ENCODE data around the gene CD9. TPM values are rescaled to one million over a fixed set of nuclear protein-coding genes. Genes with fewer than 3 reads are reported as not detected.

CD9 gene
- total and polyA plus RNA-seq, 4 donors: 240 to 425 (median 379) TPM

- Histone ChIP-seq H3K27me3 (ENCODE audit: control insufficient read depth in 3 of 3, insufficient read depth in 3 of 3, low read length in 2 of 3) (no peaks in the 10 kb centered on the region), H3K4me3 (no peak overlapping the region), H3K4me1 (ENCODE audit: control insufficient read depth in 5 of 5, insufficient read depth in 5 of 5, low read length in 5 of 5) (no peaks in the 10 kb centered on the region), H3K27ac (ENCODE audit: low read depth in 1 of 2, low read length in 1 of 2) (no peak overlapping the region), H3K9ac (ENCODE audit: insufficient read depth in 1 of 2, low read length in 2 of 2) (no peak overlapping the region), H3K36me3 (ENCODE audit: control insufficient read depth in 4 of 4, insufficient read depth in 4 of 4, low read length in 4 of 4) (no peaks in the 10 kb centered on the region), H3K9me3 (ENCODE audit: control insufficient read depth in 4 of 4, insufficient read depth in 3 of 4, low read length in 3 of 4) (peaks cover 0 to 2% (median 0%) of the 10 kb centered on the region in 4 donors)
- DNase-seq: peak; percentile 73 to 82 (median 80)
- peak; percentile 88 for TF ChIP-seq CTCF (IDR thresholded peaks at IDR 0.05; ENCODE audit: control extremely low read depth, extremely low read depth)
- WGBS, 2 donors: 2 to 4% methylated on average over 8 of the region's 8 CpGs
- peak; percentile 80 for ATAC-seq (ENCODE audit: insufficient read depth, low FRiP score)
Observed at GRCh38 chr12:6285063-6285477, 84.9 kb downstream of the CD9 start.

- H3K9ac ChIP-seq (ENCODE audit: insufficient read depth in 1 of 2, low read length in 2 of 2): no peak overlapping the region
- no peak overlapping the region for H3K4me3 ChIP-seq
- H3K27me3 ChIP-seq (ENCODE audit: control insufficient read depth in 3 of 3, insufficient read depth in 3 of 3, low read length in 2 of 3): no peaks in the 10 kb centered on the region
- H3K9me3 ChIP-seq (ENCODE audit: control insufficient read depth in 4 of 4, insufficient read depth in 3 of 4, low read length in 3 of 4): peaks cover 0 to 2% (median 0%) of the 10 kb centered on the region in 4 donors
- no peaks in the 10 kb centered on the region for H3K36me3 ChIP-seq (ENCODE audit: control insufficient read depth in 4 of 4, insufficient read depth in 4 of 4, low read length in 4 of 4)
- H3K4me1 ChIP-seq (ENCODE audit: control insufficient read depth in 5 of 5, insufficient read depth in 5 of 5, low read length in 5 of 5): no peaks in the 10 kb centered on the region
- H3K27ac ChIP-seq (ENCODE audit: low read depth in 1 of 2, low read length in 1 of 2): no peak overlapping the region
- DNase-seq (no peak), ATAC-seq (ENCODE audit: insufficient read depth, low FRiP score) (no peak)
- 68 to 75% methylated on average over 1 of the region's 1 CpG for WGBS, 2 donors
- TF ChIP-seq CTCF (IDR thresholded peaks at IDR 0.05; ENCODE audit: control extremely low read depth, extremely low read depth): no peak
Observed at GRCh38 chr12:6285532-6286306, 85.5 kb downstream of the CD9 start.

Small RNA genes lying within 50 kb of the gene (small RNA-seq; reads per million reads assigned to genes)
- not detected for gene ATP5MFP5 (ENCODE audit: low replicate concordance)
- not detected for gene RF00019 (ENCODE audit: low replicate concordance)

Other genes with a start within 250 kb of the CD9 start
- 100 to 1,000 TPM; 272 to 285 TPM for gene VWF, start 75.7 kb upstream of the CD9 start, total RNA-seq
- 100 to 1,000 TPM in 1 of 2 donors, 10 to 100 TPM in 1; 65.6 to 226 TPM for gene VWF, start 75.7 kb upstream of the CD9 start, polyA plus RNA-seq
- 1 to 10 TPM; 1.6 to 2.9 TPM for gene PLEKHG6, start 110.3 kb downstream of the CD9 start, total RNA-seq
- gene PLEKHG6, start 110.3 kb downstream of the CD9 start, polyA plus RNA-seq: 1 to 10 TPM in 1 of 2 donors, under 1 TPM in 1; 0.74 to 2.9 TPM
- 100 to 1,000 TPM; 175 to 184 TPM for gene TNFRSF1A, start 141.7 kb downstream of the CD9 start, total RNA-seq
- 100 to 1,000 TPM in 1 of 2 donors, 10 to 100 TPM in 1; 81.6 to 182 TPM for gene TNFRSF1A, start 141.7 kb downstream of the CD9 start, polyA plus RNA-seq
- 100 to 1,000 TPM; 122 to 312 TPM for gene SCNN1A, start 175.2 kb downstream of the CD9 start, total RNA-seq
- gene SCNN1A, start 175.2 kb downstream of the CD9 start, polyA plus RNA-seq: 100 to 1,000 TPM in 1 of 2 donors, 10 to 100 TPM in 1; 86.6 to 129 TPM
- 100 to 1,000 TPM in 1 of 2 donors, 10 to 100 TPM in 1; 52.6 to 134 TPM for gene LTBR, start 183.8 kb downstream of the CD9 start, total RNA-seq
- gene LTBR, start 183.8 kb downstream of the CD9 start, polyA plus RNA-seq: 100 to 1,000 TPM; 111 to 134 TPM
- 1 to 10 TPM; 1.9 to 2.0 TPM for gene CD27, start 244.6 kb downstream of the CD9 start, total RNA-seq
- gene CD27, start 244.6 kb downstream of the CD9 start, polyA plus RNA-seq: 1 to 10 TPM; 1.5 to 3.1 TPM

Measured in lung (tissue), 13 donors.